GM04504 (cell line): ENCODE data around the gene SLC22A7.
A peak's percentile ranks its signal among the peaks of the same experiment; 100 is the strongest.
"Not testable (repeated sequence)": the region's sequence is repeated elsewhere in the genome, so short reads cannot be mapped to it uniquely, and the experiment has no call there.

Source experiments
- DNase-seq: peaks from one replicate; pipeline ENCODE4 v3.0.0-alpha.2; 2012; ENCODE audit warnings: low read depth

SLC22A7 gene

DNA sequence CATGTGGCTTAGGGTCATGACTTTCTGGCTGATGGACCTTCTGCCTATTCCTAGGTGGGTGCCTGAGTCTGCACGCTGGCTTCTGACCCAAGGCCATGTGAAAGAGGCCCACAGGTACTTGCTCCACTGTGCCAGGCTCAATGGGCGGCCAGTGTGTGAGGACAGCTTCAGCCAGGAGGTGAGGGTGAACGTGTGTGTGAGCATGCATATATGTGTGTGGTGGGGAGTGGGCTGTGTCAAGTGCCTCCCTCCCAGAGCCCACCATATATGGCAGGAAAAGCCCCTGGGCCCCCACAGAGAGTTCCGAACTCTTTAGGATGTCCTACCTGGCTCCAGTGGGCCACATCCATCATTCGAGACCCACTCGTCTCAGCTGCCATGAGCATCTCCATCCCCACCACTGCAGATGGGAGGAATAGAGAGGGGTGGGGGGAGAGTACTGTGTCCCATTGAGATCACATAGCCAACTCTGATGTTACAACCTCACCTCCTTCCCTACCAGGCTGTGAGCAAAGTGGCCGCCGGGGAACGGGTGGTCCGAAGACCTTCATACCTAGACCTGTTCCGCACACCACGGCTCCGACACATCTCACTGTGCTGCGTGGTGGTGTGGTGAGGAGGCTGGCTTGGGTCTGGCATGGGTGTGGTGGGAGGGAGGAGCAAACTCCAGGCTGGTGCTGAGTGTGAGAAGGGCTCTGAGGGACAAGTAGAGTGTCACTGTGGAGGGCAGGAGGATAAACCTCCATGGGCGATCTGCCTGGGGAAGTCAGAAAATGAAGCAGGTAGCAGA lies 3.2 kb downstream of the SLC22A7 start:
- DNase-seq, result no peak

DNA sequence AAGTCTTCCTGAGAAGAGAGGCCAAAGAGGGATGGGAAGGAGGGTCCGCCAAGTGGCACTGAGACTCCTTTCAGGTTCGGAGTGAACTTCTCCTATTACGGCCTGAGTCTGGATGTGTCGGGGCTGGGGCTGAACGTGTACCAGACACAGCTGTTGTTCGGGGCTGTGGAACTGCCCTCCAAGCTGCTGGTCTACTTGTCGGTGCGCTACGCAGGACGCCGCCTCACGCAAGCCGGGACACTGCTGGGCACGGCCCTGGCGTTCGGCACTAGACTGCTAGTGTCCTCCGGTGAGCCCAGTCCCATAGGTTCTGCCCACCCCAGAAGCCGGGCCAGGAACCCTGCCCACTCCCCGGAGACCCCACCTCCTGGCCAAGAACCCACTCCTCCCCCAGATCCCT lies 4.1 kb downstream of the SLC22A7 start:
- DNase-seq, result no peak

DNA sequence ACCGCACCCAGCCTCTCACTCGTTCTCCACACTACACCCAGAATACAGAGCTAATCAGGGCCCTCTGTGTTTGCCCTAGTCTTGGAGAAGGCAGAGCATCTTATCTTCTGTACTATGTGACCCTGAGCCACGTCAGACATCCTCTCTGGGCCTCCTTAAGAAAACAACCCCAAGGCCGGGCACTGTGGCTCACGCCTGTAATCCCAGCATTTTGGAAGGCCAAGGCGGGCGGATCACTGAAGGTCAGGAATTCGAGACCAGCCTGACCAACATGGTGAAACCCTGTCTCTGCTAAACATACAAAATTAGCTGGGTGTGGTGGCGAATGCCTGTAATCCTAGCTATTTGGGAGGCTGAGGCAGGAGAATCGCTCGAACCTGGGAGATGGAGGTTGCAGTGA lies 4.9 kb downstream of the SLC22A7 start:
- not testable (repeated sequence) for DNase-seq

DNA sequence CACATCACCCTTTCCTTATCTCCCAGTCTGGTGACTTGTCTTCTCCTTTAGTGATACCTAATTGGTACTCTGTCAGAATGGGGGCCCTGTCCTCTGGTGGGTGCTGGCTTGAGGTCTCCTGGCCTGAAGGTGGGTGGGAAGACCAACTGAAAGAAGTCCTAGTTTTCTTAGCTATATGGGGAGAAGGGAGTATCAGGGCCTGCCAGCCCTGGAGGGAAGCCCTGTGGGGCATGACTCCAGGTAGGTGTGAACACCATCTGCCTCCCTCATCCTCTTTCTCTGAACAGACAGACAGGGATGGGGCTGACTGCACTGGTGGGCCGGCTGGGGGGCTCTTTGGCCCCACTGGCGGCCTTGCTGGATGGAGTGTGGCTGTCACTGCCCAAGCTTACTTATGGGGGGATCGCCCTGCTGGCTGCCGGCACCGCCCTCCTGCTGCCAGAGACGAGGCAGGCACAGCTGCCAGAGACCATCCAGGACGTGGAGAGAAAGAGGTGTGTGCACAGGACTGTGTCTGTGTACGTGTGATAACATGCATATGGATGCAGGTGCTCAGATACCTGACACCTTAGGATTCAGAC lies 5.8 kb downstream of the SLC22A7 start:
- DNase-seq, result no peak

DNA sequence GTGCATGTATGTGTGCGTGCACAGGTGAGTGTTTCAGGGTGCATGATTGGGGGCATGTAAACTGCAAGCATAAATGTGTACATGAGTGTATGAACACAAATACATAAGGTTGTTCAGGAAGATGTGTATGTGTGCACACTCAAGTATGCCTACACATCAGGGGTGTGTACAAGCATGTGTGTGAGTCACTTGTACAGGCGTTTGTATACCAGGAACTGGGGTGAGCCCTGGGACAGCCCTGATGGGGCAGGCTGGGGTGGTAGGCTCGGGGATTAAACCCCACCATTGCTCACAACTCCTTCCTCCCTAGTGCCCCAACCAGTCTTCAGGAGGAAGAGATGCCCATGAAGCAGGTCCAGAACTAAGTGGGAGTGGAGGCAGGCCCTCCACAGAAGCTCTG lies 6.3 kb downstream of the SLC22A7 start:
- DNase-seq, result no peak

DNA sequence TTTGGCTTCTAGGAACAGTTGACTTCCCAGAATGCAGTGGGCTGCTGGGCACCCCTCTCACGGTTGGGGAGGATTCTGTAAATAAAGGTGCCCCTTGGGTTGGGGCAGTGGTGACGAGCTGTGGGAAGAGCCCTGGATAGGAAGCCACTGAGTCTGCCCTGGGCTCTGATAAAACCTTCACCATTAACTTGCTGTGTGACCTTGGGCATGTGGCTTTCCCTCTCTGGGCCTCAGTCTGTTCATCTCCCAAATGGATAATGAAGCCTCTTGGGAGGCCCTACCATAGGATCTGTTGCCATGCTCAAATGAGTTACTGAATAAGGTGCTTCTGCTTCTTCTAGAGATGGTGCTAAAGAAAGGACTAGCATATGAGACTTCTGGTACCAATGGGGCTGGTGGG lies 6.8 kb downstream of the SLC22A7 start:
- DNase-seq, result no peak

DNA sequence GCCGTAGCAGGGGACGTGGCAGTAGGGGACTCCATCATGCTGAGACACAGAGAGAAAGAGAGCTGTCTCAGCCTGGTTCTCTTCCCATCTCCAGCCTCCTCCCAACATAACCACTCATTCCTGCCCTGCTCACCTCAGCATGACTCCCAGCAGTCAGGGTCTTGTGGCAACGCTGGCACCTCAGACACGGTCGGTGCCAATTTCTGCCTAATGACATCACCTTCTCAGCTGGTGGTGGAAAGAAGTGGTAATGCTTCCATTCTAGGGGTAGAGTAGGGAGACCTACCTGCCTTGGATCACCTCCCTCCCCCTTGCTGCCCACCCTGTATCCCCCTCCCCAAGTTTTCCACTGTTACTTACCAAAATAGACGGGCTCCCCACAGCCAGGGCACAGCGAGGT lies 8.0 kb downstream of the SLC22A7 start:
- no peak for DNase-seq

DNA sequence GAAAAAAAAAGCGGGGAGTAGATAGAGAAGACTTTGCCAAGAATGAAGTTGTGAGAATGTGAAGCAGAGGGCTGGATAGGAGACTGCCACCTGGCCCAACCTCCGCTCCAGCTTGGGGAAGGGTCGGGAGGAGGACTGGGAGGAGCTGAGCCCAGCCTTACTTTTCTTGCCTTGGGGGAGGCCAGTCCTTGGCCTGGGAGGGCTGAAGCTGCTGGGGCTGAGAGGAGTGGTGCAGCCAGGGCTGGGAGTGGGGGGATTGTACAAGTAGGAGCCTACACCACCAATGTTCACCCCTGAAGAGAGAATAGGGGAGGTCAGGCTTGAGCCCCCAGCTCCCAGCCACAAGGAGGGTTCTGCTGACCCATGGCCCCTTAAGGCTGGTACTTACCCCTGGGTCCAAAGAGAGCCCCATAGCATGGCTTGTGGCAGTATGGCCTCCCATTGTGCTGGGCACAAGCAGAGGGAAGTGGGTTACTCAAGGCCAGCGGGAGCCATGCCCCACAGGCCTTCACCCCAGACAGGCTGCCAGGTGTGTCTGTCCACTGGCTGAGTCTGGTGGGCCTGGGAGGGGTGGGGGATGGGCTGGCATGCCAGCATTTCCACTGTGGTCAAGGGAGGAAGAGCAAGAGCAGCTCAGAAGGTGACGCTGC lies 9.5 kb downstream of the SLC22A7 start:
- DNase-seq, result no peak

DNA sequence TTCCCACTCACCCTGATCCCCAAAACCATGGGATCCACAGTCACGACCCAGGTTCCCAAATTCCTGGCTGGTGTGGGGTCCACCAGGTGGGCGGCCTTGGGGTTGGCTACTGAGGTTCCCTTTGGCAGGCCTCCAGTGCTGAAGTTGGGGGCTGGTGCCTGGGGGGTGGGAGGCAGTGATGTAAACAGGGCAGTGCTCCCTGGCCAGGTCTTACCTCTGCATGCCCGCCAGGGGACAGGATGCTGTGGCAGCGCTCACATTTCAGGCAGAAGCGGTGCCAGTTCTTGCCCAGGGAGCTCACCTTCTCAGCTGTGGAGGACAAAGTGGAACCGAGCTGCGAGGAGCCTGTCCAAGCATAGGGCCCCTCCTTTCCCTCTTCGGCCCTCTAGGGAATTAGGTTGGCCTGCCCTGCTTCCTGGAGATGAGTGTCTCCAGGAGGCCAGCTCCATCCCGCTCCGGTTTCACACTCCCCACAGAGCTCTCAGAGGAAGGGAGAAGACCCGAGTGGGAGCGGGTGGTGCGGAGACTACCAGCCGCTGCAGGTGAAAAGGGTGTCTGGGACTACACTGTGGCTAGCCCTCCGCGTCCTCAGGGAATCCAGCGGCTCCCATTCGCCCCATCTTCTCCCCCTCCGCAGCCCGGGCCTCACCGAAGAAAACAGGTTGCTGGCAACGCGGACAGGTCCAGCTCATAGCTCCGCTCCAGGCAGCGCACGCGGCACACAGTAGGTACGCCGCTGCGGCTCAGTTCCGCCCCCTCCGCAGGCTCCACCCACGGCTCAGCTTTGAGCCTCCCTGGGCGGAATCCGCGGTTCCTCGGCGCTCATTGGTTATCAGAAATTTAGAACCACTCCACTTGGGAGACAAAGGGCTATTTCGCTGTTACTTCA lies 10.3 kb downstream of the SLC22A7 start, which contains the start of gene CRIP3:
TSS of gene CRIP3 (minus strand) at position 726 of the 889 bp plus-strand sequence. CDS start at position 692, 34 bp downstream.
- peak; percentile 30 for DNase-seq

DNA sequence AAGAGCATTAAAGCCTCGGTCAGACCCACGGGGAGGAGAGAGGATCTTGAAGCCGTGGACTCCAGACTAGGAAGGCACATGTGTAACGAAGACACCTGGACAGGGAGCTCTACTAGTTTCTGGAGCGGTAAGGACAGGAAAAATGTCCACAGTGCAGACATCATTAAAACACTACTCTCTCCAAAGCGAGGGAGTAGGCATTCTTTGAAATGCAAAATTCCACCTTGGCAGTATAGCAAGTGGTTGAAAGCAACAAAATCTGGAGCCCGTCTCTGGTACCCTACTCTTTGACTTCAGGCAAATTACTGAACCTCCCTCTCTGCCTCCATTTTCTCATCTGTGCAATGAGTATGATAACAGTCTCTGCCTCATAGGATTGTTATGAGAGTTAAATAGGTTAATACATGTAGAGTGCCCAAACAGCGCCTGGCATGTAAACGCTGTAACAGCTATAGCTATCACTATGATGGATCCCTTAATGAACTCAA lies 11.0 kb downstream of the SLC22A7 start:
- DNase-seq, result no peak

DNA sequence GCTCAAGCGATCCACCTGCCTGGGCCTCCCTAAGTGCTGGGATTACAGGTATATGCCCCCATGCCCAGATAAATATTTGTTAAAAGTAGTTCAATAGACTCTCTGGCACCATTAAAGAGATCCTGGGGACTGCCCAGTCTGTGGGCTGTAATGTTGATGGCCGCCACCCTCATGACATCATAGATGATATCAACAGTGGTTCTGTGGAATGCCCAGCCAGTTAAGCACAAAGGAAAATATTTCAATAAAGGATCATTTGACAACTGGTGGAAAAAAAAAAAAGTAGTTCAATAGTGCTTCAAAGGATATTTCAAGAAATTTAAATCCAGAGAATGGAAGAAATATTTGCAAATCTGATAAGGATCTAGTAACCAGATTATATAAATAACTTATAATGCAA lies 12.1 kb downstream of the SLC22A7 start:
- no peak for DNase-seq

DNA sequence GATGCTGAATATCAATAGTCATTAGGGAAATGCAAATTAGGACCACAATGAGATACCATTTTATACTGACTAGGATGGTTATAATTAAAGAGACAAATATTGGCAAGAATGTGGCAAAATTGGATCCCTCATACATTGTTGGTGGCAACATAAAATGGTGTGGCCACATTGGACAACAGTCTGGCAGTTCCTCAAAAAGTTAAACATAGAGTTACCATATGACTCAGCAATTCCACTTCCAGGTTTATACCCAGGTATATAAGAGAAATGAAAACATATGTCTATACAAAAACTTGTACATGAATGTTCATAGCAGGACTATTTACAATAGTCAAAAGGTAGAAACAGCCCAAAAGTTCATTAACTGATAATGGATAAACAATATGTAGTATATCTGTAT lies 12.6 kb downstream of the SLC22A7 start:
- no peak for DNase-seq

DNA sequence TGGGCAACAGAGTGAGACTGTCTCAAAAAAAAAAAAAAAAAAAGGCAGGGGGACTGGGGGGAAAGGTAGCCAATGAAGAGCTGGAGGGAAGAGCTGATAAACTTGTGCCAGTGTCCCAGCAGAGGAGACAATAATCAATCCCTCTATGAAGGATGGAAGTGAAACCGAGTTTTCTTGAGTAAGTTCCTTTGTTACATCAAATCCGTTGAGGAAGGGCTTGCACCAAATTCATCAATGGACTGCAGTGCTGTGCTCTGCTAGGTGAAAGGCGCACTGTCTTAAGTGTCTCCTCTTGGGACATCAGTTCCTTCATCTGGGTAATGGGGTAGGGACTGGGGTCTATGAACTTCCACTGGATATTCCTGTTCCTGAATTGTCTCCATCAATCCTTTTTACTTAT lies 13.6 kb downstream of the SLC22A7 start:
- no peak for DNase-seq

DNA sequence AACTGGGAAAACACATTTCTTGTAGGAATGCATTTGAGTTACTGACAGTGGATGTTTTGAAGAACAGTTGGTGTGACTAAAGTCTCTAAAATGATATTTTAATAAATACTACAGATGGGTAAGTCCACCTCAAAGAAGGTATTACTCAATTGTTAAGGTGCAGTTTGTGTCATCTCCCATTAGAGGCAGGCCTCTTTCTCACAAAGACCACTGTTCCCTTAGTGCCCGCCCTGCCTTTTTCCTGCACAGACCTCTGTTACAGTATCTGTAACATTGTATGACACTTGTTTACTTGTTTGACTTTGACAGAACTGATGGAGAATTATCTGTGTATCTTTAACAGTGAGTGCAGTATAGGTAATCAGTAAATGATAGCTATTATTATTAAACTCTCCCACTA lies 15.8 kb downstream of the SLC22A7 start:
- DNase-seq, result no peak

DNA sequence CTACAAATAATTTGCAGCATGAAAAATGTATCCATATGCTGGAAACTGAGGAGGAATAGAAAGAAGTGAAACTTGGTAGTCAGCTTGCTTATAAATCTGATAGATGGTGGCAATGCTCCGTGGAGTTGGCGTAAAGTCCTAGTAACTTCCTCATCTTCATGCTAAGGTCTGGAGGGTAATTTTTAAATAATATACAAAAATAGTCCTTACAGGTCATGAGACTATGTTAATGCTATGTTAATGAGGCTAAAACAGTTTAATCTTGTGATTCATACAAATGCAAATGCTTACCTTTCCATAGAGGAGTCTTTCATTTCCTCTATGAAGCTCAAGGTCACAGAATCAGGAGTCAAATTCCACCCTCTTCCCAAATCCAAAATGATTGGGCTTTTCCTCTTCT lies 20.0 kb downstream of the SLC22A7 start:
- DNase-seq, result no peak

DNA sequence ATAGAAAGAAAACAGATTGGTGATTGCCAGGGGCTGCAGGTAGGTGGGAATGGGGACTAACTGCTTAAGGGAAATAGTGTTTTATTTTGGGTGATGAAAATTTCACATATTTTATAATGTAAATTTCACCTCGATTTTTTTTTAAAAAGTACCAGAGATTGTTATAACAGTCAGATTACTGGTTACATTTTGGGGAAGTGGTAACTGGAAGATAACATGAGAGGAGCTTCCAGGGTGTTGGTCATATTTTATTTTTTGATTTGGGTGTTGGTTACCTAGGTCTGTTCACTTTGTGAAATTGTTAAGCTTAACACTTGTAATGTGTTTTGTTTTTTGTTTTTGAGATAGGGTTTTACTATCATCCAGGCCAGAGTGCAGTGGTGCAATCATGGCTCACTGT lies 27.8 kb downstream of the SLC22A7 start:
- no peak for DNase-seq

DNA sequence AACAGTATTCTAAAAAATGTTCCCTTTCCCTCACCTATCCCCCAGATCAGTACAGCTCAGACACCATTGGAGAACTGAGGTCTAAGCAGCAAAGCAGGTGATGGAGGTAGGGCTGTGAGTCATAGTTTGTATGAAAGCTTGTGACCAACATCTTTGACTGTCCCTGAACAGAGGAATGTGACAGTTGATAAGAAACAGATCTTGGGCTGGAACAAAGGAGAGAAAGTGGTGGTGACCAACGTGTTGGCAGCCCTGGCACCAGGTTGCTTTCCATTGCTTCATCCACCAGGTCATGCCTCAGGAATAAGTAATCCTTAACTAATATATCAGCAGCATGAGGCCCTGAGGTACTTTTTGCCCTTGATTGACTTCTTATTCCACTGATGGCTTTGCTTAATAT lies 30.5 kb downstream of the SLC22A7 start:
- DNase-seq, result no peak

DNA sequence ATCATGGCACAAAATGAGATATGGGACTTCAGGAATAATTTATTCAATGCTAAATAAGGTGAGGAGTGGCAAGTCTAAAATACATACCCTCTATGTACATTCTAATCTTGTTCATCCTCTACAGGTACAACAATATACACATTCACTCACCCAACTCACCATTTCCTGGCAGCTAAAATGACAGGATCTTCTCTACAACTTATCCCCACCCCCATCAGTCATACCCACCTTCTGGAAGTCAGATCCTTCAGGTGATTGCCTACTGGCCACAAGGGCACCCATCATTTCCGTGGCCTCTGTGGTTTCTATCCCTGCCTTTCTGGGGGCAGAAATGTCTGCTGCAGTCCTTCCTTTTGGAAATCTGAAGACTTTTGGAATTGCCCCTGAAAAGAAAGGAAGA lies 33.4 kb downstream of the SLC22A7 start:
- DNase-seq, result no peak

DNA sequence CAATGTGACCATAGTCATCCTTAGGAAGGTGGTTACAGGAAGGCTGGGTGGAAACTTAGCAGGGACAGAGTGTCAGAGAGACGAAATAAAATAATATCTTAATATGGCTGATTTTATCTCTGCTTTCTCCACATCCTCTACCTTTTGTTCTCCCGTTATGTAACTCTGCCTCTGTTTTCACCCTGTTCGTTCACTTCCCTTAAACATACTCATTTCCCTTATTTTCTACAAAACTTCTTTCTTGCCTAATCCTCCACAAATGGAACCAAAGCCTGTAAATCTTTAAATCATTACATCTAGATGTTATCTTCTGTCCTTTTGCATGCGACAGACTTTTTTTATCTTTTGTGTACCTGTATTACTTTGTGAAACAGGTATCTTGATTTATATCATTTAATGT lies 33.8 kb downstream of the SLC22A7 start:
- DNase-seq, result no peak

DNA sequence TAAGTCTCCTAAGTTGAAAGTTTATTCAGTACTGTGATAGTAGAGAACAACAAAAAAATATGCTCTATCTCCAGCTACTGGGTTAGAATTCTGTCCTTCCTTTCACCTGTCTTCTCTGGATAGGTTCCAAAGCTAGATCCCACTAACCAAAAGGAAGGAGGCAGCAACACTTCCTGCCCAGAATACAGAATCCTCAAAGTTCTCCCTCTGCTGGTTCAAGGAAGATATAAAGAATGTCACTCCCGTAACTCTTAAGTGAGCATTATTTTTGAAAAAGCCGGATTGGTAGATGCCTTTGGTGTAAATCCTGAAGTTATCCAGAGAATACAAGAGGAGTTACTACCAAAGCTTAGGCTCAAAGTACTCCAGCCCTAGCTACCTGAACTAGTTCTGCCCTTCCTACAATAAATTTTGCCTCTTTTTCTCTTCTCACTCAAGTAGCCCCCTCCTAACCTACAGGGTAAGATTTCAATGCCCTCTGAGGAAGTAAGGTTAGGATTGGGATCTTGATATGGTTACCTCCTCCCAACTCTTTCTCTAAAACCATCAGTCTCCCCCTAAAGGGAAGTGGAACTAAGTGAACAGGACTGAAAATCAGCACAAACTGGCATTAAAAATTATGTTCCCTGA lies 36.5 kb downstream of the SLC22A7 start:
- DNase-seq, result peak; percentile 28

DNA sequence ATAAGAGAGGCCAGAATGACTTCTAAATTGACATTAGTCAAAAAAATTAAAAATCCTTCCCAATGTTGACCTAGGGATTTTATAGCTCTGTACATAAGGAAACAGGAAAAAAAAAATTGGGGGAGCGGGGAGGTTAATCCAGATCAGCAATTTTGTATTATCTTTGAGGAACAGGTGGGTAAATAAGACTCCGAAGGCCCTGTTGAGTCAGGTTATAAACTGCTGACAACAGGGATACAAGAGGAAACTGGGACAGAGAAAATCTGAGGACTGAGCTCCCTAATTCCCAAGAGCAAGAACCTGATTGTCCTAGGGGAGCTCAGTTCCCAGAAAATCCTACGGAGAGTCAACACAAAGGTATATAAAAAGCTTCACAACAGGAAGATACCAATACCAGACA lies 37.4 kb downstream of the SLC22A7 start:
- no peak for DNase-seq

DNA sequence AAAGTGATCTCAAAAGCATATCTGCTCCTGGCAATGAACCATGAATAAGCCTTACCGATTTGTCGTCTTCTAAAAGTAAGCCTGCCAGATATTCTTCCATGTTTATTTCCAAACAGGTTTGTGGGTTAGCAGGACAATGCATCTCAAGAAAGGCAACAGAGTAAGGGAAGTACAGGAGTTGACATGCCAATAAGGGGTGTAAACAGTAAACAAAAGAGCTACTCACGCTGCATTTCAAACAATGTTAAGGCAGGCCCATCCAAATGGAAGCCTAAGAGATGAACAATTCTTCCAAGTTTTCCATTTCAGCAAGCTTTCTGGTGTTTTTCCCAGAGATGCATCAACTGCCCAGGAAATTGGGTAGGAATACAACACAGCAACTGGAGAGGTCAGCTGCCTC lies 38.3 kb downstream of the SLC22A7 start:
- DNase-seq, result no peak
